PC-9 (cell line): ENCODE results near the gene RFC2. TPM values are rescaled to one million over a fixed set of nuclear protein-coding genes. Genes with fewer than 3 reads are reported as not detected.
"Not testable (repeated sequence)": the region's sequence is repeated elsewhere in the genome, so short reads cannot be mapped to it uniquely, and the experiment has no call there.

Source experiments
- BruUV-seq: library from RNA; stranded (reverse); fragments of 400-500 nt; replicated peaks from 2 replicates; lab custom pipeline; 2021; lab: Mats Ljungman, UMichigan
- CTCF ChIA-PET: fragments of 300-600 bp; sonication (Branson Sonifier 250); formaldehyde crosslinking; loops from one replicate; lab custom pipeline; 2022; ENCODE audit warnings: antibody characterized with exemption; lab: Charles Lee
- POLR2A ChIA-PET: fragments of 300-600 bp; sonication (Branson Sonifier 250); formaldehyde crosslinking; loops from one replicate; lab custom pipeline; 2022; ENCODE audit warnings: antibody characterized with exemption; ENCODE audit not compliant: unreplicated experiment; lab: Charles Lee
- DNase-seq, 2 experiments: peaks; one replicate each; pipeline versions ENCODE4 v3.0.0 to v3.0.0-alpha.2; 2015 to 2022; ENCODE audit warnings: mixed read lengths in 1 of 2
- H2AFZ ChIP-seq: fragments of 200-600 bp; sonication (generic); 2 replicates; pipeline ENCODE4 v1.8.1; 2017; ENCODE audit warnings: antibody characterized with exemption
- H3F3A ChIP-seq: fragments of 200-600 bp; sonication (generic); 2 replicates; pipeline ENCODE4 v1.8.1; 2017; ENCODE audit warnings: antibody characterized with exemption, mild to moderate bottlenecking, low read depth; ENCODE audit not compliant: insufficient read depth
- H3K27ac ChIP-seq: fragments of 200-600 bp; sonication (generic); 2 replicates; pipeline ENCODE4 v1.6.1; 2016; ENCODE audit warnings: mixed run types
- H3K27me3 ChIP-seq: fragments of 200-600 bp; sonication (generic); 2 replicates; pipeline ENCODE4 v1.6.1; 2016; ENCODE audit warnings: low read depth, mixed run types; ENCODE audit not compliant: insufficient read depth
- H3K36me3 ChIP-seq: fragments of 200-600 bp; sonication (generic); 2 replicates; pipeline ENCODE4 v1.6.1; 2016; ENCODE audit warnings: low read depth, mixed run types
- H3K4me1 ChIP-seq: fragments of 200-600 bp; sonication (generic); replicated peaks from 2 replicates; pipeline ENCODE4 v1.6.1; 2016; ENCODE audit warnings: mixed run types; ENCODE audit not compliant: insufficient read depth
- H3K4me2 ChIP-seq: fragments of 200-600 bp; sonication (generic); 2 replicates; pipeline ENCODE4 v1.6.1; 2017; ENCODE audit warnings: mixed run types
- H3K4me3 ChIP-seq: fragments of 200-600 bp; sonication (generic); 2 replicates; pipeline ENCODE4 v1.6.1; 2016; ENCODE audit warnings: mixed run types
- H3K79me2 ChIP-seq: fragments of 200-600 bp; sonication (generic); 2 replicates; pipeline ENCODE4 v1.6.1; 2017; ENCODE audit warnings: low read depth, mixed run types
- H3K9me2 ChIP-seq: fragments of 200-600 bp; sonication (generic); 2 replicates; pipeline ENCODE4 v1.8.1; 2017; ENCODE audit warnings: mild to moderate bottlenecking; ENCODE audit not compliant: insufficient read depth
- H3K9me3 ChIP-seq: fragments of 200-600 bp; sonication (generic); 2 replicates; pipeline ENCODE4 v1.8.1; 2016; ENCODE audit warnings: low read depth; ENCODE audit not compliant: insufficient read depth
- H4K20me1 ChIP-seq: fragments of 200-600 bp; sonication (generic); 2 replicates; pipeline ENCODE4 v1.8.1; 2017; ENCODE audit not compliant: insufficient read depth
- CTCF ChIP-seq: fragments of 200-600 bp; sonication (generic); conservative IDR thresholded peaks from 2 replicates; pipeline ENCODE4 v1.6.1; 2017; ENCODE audit warnings: mixed run types, antibody characterized with exemption, mild to moderate bottlenecking, moderate library complexity
- EZH2 ChIP-seq: fragments of 200-600 bp; sonication (generic); IDR thresholded peaks from 2 replicates; pipeline ENCODE4 v1.8.0; 2017; ENCODE audit warnings: antibody characterized with exemption, low read depth
- intact Hi-C: fragments of 100-400 bp; cut with micrococcal nuclease; formaldehyde crosslinking; loops from one replicate; pipeline ENCODE4 v1.10.0; 2022; ENCODE audit not compliant: unreplicated experiment
- total RNA-seq: library from RNA; stranded (reverse); gene quantifications from 2 replicates; pipeline ENCODE4 v1.2.3, GENCODE V29; 2021

The RFC2 gene
- total RNA-seq, 1 experiment from 2014 or later: 75.7 TPM

GRCh38 chr7:74225400-74225799, 28.8 kb downstream of the RFC2 start:
- H3K27me3 ChIP-seq: no peaks in the 10 kb centered on the region
- intact Hi-C loops: no loop called here
- no peaks in the 10 kb centered on the region for H3K9me3 ChIP-seq
- ChIA-PET POLR2A (no interaction called here), CTCF (interaction anchor here (0.8 kb wide), 1 partner anchor 176 kb away, joined by 3 read pairs; no protein-coding TSS in a partner anchor)
- BruUV-seq: no TSS peak
- H3K9me2 ChIP-seq: no peaks in the 10 kb centered on the region
- no peak overlapping the region for H3K4me2 ChIP-seq
- peaks cover 1% of the 10 kb centered on the region; the same call in 1 of the 2 replicates for H3F3A ChIP-seq
- no peaks in the 10 kb centered on the region for H4K20me1 ChIP-seq
- DNase-seq: no peak
- TF ChIP-seq CTCF (no peak), EZH2 (no peak)
- H3K27ac ChIP-seq: no peak overlapping the region
- H3K36me3 ChIP-seq: no peaks in the 10 kb centered on the region
- no peaks in the 10 kb centered on the region for H3K79me2 ChIP-seq
- H3K4me1 ChIP-seq: no peaks in the 10 kb centered on the region
- H2AFZ ChIP-seq: no peak overlapping the region
- no peak overlapping the region for H3K4me3 ChIP-seq

GRCh38 chr7:74224907-74225306, 29.3 kb downstream of the RFC2 start:
- H3F3A ChIP-seq, H3K27ac ChIP-seq, DNase-seq, H4K20me1 ChIP-seq, BruUV-seq, H3K9me3 ChIP-seq, H3K27me3 ChIP-seq, intact Hi-C loops, H3K4me3 ChIP-seq, H3K9me2 ChIP-seq, H3K4me1 ChIP-seq, CTCF ChIA-PET, H3K36me3 ChIP-seq, H3K4me2 ChIP-seq, H3K79me2 ChIP-seq, H2AFZ ChIP-seq, POLR2A ChIA-PET: not testable (repeated sequence)

- DNase-seq: no peak
- Histone ChIP-seq H3K27ac (no peak overlapping the region), H3K9me2 (no peaks in the 10 kb centered on the region), H3K79me2 (no peaks in the 10 kb centered on the region), H4K20me1 (no peaks in the 10 kb centered on the region), H3K9me3 (no peaks in the 10 kb centered on the region), H3K4me1 (no peaks in the 10 kb centered on the region), H3K36me3 (no peaks in the 10 kb centered on the region), H3K27me3 (no peaks in the 10 kb centered on the region), H2AFZ (no peak overlapping the region), H3K4me3 (no peak overlapping the region), H3K4me2 (no peak overlapping the region), H3F3A (peaks cover 4% of the 10 kb centered on the region; the same call in 1 of the 2 replicates)
- POLR2A ChIA-PET: no interaction called here
- CTCF ChIA-PET: no interaction called here
- TF ChIP-seq EZH2 (no peak), CTCF (no peak)
- intact Hi-C loops: no loop called here
- no TSS peak for BruUV-seq
Observed at GRCh38 chr7:74224511-74224832, 29.7 kb downstream of the RFC2 start.
